Smooth muscle cell (in vitro differentiated cells): ENCODE results near the gene AKAP13. TPM values are rescaled to one million over a fixed set of nuclear protein-coding genes. Genes with fewer than 3 reads are reported as not detected.

Experiments
- DNase-seq: peaks from one replicate; lab custom pipeline; 2025; ENCODE audit not compliant: unreplicated experiment; lab: John Stamatoyannopoulos, UW
- H2AFZ ChIP-seq: fragments of 200-600 bp; sonication (generic); 2 replicates; pipeline ENCODE4 v1.6.0; 2016; ENCODE audit warnings: antibody characterized with exemption, low read depth, mild to moderate bottlenecking
- H3F3A ChIP-seq: fragments of 200-600 bp; sonication (generic); 2 replicates; pipeline ENCODE4 v1.6.0; 2017; ENCODE audit warnings: antibody characterized with exemption, low read depth
- H3K27ac ChIP-seq: fragments of 200-600 bp; sonication (generic); 2 replicates; pipeline ENCODE4 v1.5.1; 2016; ENCODE audit warnings: low read depth, mild to moderate bottlenecking
- H3K27me3 ChIP-seq: fragments of 200-600 bp; sonication (generic); 2 replicates; pipeline ENCODE4 v1.6.1; 2016; ENCODE audit warnings: low read depth, mild to moderate bottlenecking
- H3K36me3 ChIP-seq: fragments of 200-600 bp; sonication (generic); 2 replicates; pipeline ENCODE4 v1.5.1; 2016; ENCODE audit warnings: low read depth
- H3K4me1 ChIP-seq: fragments of 200-600 bp; sonication (generic); 2 replicates; pipeline ENCODE4 v1.5.1; 2016; ENCODE audit warnings: low read depth
- H3K4me2 ChIP-seq: fragments of 200-600 bp; sonication (generic); 2 replicates; pipeline ENCODE4 v1.6.0; 2016; ENCODE audit warnings: mild to moderate bottlenecking
- H3K4me3 ChIP-seq: fragments of 200-600 bp; sonication (generic); 2 replicates; pipeline ENCODE4 v1.5.1; 2016; ENCODE audit warnings: mild to moderate bottlenecking
- H3K79me2 ChIP-seq: fragments of 200-600 bp; sonication (generic); 2 replicates; pipeline ENCODE4 v1.6.0; 2016; ENCODE audit warnings: low read depth, mild to moderate bottlenecking
- H3K9ac ChIP-seq: fragments of 200-600 bp; sonication (generic); 2 replicates; pipeline ENCODE4 v1.6.0; 2016; ENCODE audit warnings: low read depth
- H3K9me3 ChIP-seq: fragments of 200-600 bp; sonication (generic); replicated peaks from 2 replicates; pipeline ENCODE4 v1.5.1; 2016; ENCODE audit warnings: low read depth
- H4K20me1 ChIP-seq: fragments of 200-600 bp; sonication (generic); 2 replicates; pipeline ENCODE4 v1.6.0; 2016; ENCODE audit warnings: low read depth
- WGBS: methylation state at CpG from one replicate; pipeline ENCODE4 v1.1.7; 2016; ENCODE audit warnings: low lambda C conversion rate; 5-methylcytosine and 5-hydroxymethylcytosine counted together
- polyA plus RNA-seq: library from polyadenylated mRNA; unstranded; fragments of >200 nt; fragmentation: Nextera tagmentation; extraction: Ambion mirVana; gene quantifications from 2 replicates; pipeline ENCODE4 v1.2.1, GENCODE V29; 2016
- total RNA-seq: library from RNA; depleted of rRNA; stranded (reverse); fragments of >200 nt; gene quantifications from 2 replicates; pipeline ENCODE4 v1.2.3, GENCODE V29; 2014
- TF ChIP-seq, protein P1 (sequence below): fragments of 200-600 bp; sonication (generic); IDR thresholded peaks from 2 replicates; pipeline ENCODE4 v1.5.1; 2017; ENCODE audit warnings: borderline replicate concordance, mild to moderate bottlenecking, antibody characterized with exemption; ENCODE audit not compliant: insufficient read depth, poor library complexity, severe bottlenecking

The AKAP13 gene
- total and polyA plus RNA-seq, 2 experiments from 2014 or later = 43.3 to 63.5 TPM

DNA sequence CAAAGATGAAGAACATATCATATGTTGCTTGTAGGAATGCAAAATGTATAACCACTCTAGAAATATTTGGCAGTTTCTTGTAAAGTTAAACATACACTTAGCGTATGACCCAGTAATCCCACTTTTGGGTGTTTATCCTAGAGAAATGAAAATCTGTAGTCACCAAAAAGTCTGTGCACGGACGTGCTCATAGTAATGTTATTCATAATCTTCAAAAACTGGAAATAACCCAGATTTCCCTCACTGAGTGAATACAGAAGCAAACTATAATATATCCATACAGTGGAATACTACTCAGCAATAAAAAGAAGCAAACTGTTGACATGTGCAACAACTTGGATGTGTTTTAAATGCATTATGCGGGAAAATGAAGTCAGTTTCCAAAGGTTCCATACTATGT, 155.9 kb downstream of the AKAP13 start:
- Histone ChIP-seq H3K4me3 (no peak overlapping the region), H3K27me3 (no peaks in the 10 kb centered on the region), H3K36me3 (peaks cover 5% of the 10 kb centered on the region), H3K9ac (no peak overlapping the region), H3K9me3 (no peaks in the 10 kb centered on the region), H3F3A (no peaks in the 10 kb centered on the region), H3K4me1 (no peaks in the 10 kb centered on the region), H3K4me2 (no peak overlapping the region), H2AFZ (no peak overlapping the region), H3K27ac (no peak overlapping the region), H4K20me1 (peaks cover 60% of the 10 kb centered on the region), H3K79me2 (peaks cover 15% of the 10 kb centered on the region)
- 72% methylated on average over 4 of the region's 4 CpGs for WGBS
- TF ChIP-seq, protein P1, sequence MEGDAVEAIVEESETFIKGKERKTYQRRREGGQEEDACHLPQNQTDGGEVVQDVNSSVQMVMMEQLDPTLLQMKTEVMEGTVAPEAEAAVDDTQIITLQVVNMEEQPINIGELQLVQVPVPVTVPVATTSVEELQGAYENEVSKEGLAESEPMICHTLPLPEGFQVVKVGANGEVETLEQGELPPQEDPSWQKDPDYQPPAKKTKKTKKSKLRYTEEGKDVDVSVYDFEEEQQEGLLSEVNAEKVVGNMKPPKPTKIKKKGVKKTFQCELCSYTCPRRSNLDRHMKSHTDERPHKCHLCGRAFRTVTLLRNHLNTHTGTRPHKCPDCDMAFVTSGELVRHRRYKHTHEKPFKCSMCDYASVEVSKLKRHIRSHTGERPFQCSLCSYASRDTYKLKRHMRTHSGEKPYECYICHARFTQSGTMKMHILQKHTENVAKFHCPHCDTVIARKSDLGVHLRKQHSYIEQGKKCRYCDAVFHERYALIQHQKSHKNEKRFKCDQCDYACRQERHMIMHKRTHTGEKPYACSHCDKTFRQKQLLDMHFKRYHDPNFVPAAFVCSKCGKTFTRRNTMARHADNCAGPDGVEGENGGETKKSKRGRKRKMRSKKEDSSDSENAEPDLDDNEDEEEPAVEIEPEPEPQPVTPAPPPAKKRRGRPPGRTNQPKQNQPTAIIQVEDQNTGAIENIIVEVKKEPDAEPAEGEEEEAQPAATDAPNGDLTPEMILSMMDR = no peak
- no peak for DNase-seq

DNA sequence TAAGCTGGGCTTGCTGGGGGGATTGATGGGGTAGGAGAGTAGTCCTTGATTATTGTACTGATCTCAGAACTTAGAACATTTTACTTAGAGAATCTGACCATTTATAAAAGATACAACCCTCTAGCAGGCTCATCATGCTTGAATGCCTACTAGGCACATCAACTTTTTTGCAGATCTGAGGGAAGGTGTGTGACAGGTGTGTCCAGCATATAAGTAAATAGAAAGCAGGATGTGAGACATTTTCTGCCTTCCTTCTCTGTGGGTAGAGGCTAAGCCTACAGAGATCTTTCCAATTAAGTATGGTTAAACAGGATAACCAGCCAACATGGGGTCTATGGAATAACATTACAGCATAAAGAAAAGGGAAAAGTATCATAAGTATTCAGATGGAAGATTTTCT, 159.1 kb downstream of the AKAP13 start:
- Histone ChIP-seq H4K20me1 (peaks cover 65% of the 10 kb centered on the region), H3K27ac (no peak overlapping the region), H3K9ac (no peak overlapping the region), H3K9me3 (no peaks in the 10 kb centered on the region), H3K36me3 (no peaks in the 10 kb centered on the region), H3K4me2 (no peak overlapping the region), H3K79me2 (peaks cover 27% of the 10 kb centered on the region), H3F3A (no peaks in the 10 kb centered on the region), H3K4me1 (no peaks in the 10 kb centered on the region), H2AFZ (no peak overlapping the region), H3K4me3 (no peak overlapping the region), H3K27me3 (no peaks in the 10 kb centered on the region)
- TF ChIP-seq, protein P1 = no peak
- no peak for DNase-seq

DNA sequence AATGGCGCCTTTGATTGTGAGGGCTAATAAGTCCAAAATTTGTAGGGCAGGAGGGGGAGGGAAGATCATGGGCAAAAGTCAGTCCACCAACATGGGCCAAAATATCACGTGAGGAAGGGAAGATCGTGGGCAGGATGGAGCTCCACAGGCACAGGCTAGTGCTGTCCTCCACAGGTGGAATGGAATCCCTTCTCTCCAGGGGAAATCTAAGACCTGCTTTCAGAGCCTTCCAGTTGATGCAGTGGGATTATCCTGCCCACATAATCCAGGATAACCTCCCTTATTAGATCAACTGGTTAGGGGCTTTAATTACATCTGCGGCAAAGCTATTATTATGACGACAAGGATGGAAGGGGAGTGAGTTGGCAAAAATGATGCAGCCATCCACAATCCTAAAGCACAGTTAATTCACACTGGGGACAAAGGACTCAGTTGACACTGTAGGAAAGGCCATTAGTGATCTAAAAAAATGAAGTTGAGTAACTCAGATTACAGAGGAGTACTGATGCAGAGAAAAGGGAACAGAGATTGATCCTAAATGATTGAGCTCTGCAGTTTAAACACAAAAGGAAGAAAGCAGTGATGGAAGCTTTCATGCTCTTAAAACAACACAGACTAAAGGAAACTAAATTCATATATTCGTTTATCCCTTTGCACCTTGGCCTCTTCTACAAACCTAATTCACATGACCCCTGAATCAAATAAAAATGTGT, 159.8 kb downstream of the AKAP13 start:
- H3F3A ChIP-seq = no peaks in the 10 kb centered on the region
- no peaks in the 10 kb centered on the region for H3K27me3 ChIP-seq
- no peak for DNase-seq
- no peak overlapping the region for H3K9ac ChIP-seq
- H3K4me1 ChIP-seq = no peaks in the 10 kb centered on the region
- H3K79me2 ChIP-seq = peaks cover 27% of the 10 kb centered on the region
- TF ChIP-seq, protein P1 = no peak
- H3K9me3 ChIP-seq = no peaks in the 10 kb centered on the region
- peaks cover 65% of the 10 kb centered on the region for H4K20me1 ChIP-seq
- 95% methylated on average over 6 of the region's 6 CpGs for WGBS
- H3K4me3 ChIP-seq = no peak overlapping the region
- no peak overlapping the region for H3K27ac ChIP-seq
- no peak overlapping the region for H2AFZ ChIP-seq
- H3K4me2 ChIP-seq = no peak overlapping the region
- peaks cover 5% of the 10 kb centered on the region for H3K36me3 ChIP-seq

DNA sequence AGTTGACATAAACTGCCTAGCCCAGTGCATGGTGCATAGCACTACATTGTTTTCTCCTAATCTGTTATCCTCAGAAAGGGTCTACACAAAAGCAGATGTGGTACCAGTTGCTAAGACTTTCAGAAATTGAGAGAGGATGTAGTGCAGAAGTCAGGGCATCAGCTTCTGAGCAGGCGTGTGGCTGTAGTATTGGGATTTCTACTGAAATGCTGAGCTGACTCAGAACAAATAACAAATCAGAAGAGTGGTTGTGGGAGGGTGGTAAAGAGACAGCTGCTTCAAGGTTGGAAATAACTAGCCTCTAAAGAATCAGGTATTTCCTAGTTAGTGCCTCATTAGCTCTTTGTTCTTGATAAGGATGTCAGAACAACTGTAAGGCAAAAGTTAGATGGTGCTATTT, 161.3 kb downstream of the AKAP13 start:
- H3K27ac ChIP-seq = no peak overlapping the region
- TF ChIP-seq, protein P1 = no peak
- no peak overlapping the region for H2AFZ ChIP-seq
- H3K4me2 ChIP-seq = no peak overlapping the region
- no peak overlapping the region for H3K9ac ChIP-seq
- WGBS = 59% methylated on average over 1 of the region's 1 CpG
- peaks cover 13% of the 10 kb centered on the region for H3K36me3 ChIP-seq
- H3F3A ChIP-seq = no peaks in the 10 kb centered on the region
- H3K27me3 ChIP-seq = no peaks in the 10 kb centered on the region
- peaks cover 55% of the 10 kb centered on the region for H4K20me1 ChIP-seq
- no peaks in the 10 kb centered on the region for H3K9me3 ChIP-seq
- no peak for DNase-seq
- no peaks in the 10 kb centered on the region for H3K4me1 ChIP-seq
- no peak overlapping the region for H3K4me3 ChIP-seq
- peaks cover 27% of the 10 kb centered on the region for H3K79me2 ChIP-seq
